HK-2 (cell line): ENCODE results near the gene LTA4H.
"Not testable (repeated sequence)": the region's sequence is repeated elsewhere in the genome, so short reads cannot be mapped to it uniquely, and the experiment has no call there.

Source experiments
- DNase-seq: peaks from one replicate; pipeline ENCODE4 v3.0.0-alpha.2; 2018; ENCODE audit not compliant: unreplicated experiment

Gene LTA4H

DNA sequence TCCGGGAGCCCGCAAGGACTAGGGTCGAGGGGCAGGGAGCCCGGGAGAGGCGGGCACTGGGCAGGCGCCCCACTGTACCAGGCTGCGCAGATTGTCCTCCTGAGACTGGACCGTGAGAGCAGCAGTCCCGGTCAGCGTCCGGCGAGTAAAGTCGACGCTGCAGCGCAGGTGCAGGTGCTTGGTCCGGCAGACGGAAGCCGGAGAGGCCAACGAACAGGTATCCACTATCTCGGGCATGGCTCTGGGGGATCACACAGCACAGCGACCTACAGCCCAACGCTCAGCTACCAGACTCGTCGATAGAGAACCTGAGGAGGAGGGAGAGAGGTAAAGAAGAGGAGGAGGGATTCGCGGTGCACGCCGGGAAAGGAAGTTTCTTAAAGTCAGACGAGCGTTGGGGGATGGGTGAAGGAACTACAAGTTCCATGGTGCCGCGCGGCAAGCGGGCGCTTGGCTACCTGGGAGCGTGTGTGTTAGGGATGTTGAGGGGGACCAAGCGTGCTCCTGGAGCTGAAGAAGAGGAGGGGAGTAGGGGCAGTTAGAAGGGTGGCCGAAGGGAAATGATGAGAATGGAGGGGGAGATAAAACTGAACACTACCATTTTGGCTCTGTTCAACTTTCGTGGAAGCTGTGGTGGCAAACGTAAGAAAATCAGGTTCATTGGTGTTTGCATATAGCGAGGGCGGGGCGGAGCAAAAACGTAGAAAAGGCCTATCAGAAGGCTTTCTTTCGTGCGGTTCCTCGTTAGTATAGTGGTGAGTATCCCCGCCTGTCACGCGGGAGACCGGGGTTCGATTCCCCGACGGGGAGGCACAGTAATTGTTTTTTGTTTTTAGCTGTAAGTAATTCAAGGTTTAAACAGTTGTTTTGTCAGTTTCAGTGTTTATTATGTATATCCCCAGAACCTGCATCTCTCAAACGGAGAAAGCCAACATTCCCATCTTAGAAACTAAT, at the start of gene LTA4H:
TSS of gene LTA4H (minus strand) at position 305 of the 954 bp plus-strand sequence. CDS start at position 237, 68 bp downstream.
- peak; percentile 96 for DNase-seq

DNA sequence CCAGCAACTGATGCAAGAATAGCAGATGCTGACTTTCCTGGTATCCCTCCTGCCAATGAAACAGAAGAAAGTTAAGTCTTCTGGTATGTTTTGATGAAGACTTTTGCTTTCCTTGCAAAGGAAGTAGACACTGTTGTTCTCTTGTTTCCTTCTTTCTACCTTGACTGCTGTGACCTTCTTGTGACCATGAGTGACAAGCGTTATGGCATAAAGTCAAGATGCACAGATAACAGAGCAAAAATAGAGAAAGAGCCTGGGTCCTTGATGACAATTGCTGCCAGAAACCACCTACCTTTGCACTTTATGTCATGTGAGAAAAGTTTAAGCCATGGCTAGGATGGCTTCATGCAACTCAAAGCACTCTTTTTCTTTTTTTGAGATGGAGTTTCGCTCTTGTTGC, 49.2 kb upstream of the LTA4H start:
- DNase-seq: no peak

DNA sequence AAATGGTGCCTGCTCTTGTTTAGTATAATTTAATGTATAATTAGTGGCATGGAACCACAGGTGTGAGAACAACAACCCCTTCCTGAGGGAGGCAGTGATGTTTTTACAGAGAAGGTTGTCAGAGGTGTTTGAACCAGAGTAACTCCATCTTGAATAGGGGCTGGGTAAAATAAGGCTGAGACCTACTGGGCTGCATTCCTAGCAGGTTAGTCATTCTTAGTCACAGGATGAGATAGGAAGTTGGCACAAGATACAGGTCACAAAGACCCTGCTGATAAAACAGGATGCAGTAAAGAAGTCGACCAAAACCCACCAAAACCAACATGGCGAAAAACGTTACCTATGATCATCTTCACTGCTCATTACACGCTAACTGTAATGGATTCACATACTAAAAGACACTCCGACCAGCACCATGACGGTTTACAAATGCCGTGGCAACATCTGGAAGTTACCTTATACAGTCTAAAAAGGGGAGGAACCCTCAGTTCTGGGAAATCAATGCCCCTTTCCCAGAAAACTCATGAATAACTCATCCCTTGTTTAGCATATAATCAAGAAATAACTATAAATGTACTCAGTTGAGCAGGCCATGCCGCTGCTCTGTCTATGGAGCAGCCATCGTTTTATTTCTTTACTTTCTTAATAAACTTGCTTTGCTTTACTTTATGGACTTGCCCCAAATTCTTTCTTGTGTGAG, 47.8 kb upstream of the LTA4H start:
- no peak for DNase-seq

DNA sequence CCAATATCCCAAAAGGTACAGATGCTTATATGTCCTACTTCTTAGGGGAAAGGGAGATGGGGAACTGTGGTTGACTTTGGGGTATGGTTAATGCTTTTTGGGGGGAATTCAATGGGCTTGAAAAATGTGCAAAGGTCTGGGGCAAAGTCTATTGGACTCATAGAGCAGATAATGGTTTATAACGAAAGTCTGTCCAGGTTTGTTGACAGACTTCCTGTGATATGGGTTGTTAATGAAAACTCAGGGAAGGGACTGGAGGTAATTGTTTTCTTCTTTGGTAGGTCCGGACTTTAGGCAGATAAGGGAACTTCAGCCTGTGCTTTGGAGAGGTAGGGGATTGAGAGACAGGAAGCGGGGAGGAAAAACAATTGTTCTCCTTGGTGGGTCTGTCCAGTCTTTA, 46.2 kb upstream of the LTA4H start:
- DNase-seq: no peak

DNA sequence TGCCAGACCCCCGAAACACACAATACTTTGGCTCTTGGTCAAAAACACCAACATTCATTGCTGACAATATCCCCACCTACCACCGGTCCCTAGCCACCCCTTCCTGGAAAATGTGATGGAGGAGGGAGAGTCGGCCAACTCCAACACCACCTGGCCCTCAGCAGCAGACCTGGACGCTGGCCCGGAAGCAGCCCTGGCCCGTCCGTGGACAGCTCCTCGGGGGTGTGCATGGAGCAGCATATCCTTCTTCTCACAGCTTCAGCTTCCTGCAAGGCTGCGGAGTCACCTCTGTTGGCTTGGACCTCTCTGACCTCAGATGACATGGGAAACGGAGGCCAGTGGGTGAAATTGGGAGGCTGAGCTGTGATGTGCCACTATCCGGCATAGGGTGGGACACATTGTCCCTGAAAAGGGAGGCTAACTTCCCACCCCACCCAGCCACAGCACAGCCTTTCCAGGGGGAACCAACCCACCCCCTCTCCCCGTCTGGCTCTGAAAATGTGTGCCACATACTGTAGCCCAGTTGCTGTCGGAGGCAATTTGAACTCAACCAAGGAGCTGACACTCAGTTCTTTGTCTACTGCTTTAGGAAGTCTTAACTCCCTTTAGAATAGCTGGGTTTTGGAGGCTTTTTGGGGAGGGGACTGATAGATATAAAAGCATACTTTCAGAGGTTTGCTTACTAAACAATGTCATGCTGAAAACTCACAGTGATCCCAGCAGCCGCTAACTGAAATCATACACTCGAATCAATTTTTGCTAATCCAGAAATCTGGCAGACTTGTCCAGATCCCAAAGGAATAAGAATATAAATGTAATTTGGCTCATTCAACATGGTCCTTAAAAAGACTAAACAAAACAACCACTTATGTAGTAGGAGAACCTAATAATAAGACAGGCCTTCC, 43.1 kb upstream of the LTA4H start:
- no peak for DNase-seq

DNA sequence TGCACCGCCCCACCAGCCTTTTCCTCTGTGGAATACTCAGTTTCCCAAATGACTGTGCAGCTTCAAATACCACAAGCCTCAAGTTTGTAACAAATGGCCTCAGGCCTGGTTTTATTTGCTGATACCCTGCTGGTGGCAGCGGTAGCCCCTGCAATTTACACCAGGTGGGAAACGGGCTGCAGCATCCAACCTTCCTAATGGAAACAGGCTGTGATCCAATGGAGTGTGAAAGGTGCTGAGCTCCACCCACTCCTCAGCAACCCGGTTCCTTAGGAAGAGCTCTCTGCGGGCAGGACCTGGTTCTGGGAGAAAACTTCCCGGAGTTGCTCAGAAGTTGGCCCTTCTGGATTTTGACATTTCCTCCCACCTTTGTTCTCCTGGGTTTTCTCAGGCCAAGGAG, 41.7 kb upstream of the LTA4H start:
- DNase-seq: no peak

DNA sequence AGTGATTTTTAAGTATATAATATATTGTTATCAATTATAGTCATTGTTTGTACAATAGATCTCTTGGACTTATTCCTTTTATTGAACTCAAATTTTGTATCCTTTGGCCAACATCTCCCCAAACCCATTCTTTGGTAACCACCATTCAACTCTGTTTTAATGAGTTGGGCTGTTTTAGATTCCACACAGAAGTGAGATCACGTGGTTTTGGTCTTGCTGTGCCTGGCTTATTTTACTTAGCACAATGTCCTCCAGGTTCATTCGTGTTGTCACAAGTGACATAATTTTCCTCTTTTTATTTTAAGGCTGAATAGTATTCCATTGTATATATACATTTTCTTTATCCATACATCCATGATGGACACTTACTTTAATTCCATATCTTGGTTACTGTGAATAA, 40.2 kb upstream of the LTA4H start:
- DNase-seq: no peak

DNA sequence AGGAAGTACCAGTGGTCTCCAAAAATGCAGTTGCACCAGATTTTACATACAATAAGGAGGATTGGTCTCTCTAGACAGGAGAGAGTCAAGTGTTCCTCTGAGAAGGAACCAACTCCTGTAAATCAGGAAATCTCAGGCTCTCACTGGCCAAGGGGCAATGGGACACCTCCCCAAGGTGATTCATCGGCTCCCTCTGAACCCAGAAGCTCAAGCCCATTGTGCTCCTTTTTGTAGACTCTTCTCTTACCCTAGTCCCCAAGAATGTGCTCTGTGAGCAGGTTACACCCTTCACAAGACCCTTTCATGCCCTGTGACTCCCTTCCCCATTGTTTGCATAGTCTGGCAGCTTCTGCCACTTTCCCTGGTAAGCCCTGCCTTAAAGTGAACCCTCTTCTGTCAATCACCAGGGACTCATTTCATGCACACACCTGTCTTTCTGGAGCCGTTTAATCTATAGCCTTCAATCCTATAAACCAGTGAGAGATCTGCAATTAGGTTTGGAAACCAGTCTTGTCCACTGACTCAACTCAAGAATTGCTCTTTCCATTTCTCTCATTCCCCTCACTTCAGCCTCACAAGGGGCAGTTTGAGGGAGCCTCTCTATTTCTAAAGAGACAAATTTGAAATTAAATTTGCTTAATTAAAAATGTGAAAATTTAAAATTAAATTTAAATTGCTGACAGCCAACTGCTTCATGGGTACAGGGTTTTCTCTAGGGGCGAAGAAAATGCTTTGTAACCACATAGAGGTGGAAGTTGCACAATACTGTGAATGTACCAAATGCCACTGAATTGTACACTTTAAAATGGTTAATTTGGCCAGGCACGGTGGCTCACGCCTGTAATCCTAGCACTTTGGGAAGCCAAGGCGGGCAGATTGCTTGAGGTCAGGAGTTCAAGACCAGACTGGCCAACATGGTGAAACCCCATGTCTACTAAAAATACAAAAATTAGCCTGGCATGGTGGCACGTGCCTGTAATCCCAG, 38.3 kb upstream of the LTA4H start:
- no peak for DNase-seq

DNA sequence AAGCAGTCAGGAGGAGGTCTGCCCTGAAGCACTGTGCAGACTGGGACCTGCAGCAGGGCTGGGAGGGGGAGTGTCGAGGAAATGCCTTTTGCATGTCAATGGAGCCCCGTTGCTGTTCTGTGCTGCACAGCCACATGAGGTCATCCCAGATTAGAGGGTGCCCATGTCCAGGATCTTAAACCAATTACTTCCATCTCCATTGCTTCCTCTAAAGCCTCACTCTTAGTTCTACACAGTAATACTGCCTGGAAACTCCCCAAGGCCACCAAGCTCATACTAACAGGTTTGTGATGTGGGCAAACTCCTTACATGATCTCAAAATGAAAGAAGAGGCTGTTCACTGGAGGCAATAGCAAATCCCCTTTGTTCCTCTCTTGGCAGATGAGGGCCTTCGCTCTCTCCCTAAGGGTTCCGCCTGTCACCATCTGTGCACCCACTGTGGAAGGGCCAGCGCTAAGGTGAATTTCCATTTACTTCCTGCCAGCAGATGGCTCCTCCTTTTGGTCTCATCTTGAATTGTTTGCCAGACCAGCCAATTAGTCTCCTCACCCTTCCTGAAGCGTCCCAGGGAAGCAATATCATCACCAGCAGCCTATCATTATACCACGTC, 35.4 kb upstream of the LTA4H start:
- DNase-seq: no peak

DNA sequence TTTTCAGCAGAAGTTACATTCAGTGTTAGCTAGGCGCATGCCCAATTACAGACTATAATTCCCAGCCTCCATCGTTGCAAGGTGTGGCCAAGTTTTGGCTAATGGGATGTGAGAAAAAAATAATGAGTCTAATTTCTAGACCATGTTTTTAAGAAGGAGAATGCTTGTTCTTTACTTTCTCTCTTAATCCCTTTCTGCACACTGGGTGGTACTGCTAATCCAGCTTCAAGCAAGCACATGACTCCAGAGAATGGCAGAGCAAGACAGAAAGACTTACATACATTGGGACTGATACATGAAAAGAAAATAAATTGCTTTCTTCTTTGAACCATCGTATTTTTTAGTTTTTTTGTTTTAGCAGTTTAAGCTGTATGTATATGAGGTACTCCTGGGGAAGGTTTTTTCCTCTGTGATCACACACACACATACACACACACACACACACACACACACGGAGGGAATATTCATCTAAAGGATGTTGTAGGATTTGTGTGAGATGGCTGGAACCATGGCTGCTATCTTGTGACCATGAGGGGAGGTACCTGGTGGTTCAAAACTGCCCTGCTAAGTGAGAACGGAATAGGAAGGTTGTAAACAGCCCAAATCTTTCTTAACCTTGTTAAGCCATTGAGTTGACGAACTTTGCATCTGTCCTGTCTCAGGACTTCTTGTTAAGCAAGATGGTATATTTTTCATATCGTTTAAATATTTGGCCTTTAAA, 34.3 kb upstream of the LTA4H start:
- DNase-seq: no peak

DNA sequence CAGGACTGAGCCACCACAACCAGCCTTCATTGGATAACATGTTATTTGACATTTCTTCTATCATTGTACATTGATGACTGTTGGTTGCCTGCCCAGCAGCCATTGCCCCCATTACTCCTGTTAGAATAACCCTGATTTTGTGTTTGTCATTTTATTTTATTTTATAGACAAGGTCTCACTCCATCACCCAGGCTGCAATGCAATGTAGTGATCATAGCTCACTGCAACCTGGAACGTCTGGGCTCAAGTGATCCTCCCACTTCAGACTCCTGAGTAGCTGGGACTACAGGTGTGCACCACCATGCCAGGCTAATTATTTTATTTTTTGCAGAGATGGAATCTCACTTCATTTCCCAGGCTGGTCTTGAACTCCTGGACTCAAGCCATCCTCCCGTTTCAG, 33.2 kb upstream of the LTA4H start:
- no peak for DNase-seq

DNA sequence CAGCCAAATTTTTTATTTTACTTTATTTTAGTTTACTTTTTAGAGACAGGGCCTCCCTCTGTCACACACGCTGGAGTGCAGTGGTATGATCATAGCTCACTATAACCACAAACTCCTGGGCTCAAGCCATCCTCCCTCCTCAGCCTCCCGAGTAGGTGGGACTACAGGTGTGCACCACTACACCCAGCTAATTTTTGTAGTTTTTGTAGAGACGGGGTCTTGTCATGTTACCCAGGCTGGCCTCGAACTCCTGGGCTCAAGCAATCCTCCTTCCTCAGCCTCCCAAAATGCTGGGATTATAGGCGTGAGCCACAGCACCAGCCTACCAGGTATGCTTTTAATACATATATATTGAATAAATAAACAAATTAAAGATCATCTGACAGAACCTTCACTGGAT, 32.7 kb upstream of the LTA4H start:
- DNase-seq: no peak

DNA sequence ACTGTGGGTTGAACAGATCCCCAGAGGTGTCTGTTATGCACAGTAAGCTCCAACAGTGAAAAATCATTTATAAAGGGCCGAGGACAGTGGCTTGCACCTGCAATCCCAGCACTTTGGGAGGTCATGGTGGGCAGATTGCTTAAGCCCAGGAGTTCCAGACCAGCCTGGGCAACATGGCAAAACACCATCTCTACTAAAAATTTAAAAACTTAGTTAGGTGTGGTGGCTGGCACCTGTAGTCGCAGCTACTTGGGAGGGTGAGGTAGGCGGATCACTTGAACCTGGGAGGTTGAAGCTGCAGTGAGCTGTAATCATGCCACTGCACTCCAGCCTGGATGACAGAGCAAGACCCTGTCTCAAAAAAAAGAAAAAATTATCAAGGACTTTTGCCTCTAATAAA, 30.4 kb upstream of the LTA4H start:
- not testable (repeated sequence) for DNase-seq

DNA sequence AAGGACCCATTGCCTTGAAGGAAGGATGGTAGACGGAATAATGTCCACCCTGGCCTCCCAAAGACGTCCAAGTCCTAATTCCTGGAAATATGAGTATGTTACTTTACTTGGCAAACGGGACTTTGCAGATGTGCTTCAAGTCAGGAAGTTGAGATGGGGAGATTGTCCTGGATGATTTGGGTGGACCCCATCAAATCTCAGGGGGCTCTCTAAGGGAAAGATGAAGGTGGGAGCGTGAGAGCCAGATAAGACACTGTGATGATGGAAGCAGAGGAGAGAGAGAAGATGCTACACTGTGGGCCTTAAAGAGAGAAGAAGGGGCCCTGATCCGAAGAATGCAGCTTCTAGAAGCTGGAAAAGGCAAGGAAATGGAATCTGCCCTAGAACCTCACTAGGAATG, 29.6 kb upstream of the LTA4H start:
- DNase-seq: no peak

DNA sequence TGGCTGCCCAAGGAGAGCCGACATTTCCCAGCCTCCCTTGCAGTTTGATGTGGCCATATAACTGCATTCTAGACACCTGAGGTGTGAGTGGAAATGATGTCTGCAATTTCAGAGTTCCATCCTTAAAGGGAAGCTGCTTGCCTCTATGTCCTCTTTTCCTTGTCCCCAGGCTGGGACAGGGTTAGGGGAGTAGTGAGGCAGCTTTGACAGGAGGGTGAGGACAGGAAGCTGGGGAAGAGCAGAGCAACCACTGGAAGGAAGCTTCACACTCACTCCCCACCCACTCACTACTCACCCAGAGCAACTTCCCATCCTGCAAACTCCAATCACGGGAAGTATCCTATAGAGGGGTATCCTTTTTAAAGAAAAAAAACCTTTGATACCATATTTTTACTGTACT, 28.9 kb upstream of the LTA4H start:
- DNase-seq: no peak

DNA sequence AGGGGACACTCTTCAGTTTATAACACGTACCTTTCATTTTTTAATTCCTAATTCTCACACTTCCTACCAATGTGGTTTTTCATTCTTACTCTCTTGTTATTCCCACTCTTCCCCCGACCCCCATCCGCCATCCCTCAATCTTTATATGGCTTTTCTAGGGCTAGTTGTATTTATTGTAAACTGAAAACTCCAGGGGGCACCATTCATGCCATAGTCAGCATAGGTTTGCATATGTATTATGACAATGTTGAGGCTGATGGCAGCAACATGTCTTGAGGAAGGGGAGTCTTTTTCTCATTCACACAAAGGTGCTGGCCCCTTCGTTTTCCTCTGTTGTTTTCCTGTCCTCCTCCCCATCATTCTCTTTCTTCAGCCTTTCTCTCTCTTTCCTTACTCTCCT, 27.7 kb upstream of the LTA4H start:
- DNase-seq: no peak

DNA sequence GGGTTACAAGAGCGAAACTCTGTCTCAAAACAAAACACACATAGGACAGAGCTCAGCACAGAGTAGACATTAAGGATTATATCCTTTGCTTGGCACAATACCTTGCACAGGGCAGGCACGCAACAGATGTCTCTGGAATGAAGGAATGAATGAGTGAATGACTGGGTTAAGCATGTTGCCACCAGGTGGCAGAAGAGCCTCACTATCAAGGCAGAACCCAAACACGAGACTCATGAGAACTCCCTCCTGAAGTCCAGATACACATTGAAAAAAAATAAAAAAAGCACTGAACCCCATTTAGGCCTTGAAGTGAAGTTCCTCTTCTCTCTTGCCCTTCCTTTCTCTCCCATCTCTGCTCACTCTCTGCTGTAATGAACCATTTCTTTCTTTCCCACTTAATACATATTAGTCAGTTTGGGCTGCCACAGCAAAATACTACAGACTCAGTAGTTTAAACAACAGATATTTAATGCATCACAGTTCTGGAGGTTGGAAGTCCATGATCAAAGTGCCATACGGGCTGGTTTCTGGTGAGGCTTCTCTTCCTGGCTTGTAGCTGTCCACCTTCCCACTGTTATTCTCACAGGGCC, 26.6 kb upstream of the LTA4H start:
- peak; percentile 56 for DNase-seq

DNA sequence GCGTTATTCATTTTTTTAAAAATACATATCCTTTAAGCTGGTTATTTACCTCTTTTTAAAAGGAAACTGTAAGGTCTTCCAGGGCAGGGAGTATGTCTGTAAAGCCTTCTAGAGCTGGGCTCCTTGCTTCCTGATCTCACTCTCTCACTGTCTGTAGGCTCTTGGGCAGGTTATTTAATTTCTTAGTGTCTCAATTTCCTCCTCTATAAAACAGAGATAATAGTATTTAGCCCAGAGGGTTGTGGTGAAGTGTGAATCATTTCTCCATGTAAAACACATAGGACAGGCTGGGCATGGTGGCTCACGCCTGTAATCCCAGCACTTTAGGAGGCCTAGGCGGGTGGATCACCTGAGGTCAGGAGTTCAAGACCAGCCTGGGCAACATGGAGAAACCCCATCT, 25.9 kb upstream of the LTA4H start:
- no peak for DNase-seq

DNA sequence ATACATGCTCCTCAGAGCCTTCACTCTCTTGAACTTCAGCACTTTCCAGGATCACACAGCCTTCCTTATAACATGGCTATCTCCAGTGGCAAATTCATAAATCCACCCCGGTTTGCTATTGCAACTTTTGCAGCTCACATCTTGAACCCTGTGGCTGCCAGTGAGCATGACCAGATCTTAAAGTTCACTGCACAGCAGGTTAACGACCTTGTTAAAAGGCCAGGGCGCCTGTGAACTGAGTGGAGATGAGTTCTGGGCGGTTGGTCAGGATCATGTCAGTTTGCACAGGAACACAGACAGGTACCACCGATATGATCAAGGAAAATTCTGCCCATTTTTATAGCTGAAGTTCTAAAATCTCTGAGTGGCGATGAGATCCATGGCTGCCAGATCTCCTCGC, 24.7 kb upstream of the LTA4H start:
- no peak for DNase-seq
